Measurements from ENCODE around the gene BACE2. TPM values are rescaled to one million over a fixed set of nuclear protein-coding genes. Genes with fewer than 3 reads are reported as not detected.

BACE2 gene
- total RNA-seq, 1 experiment from 2014 or later = 23.2 TPM

GRCh38 chr21:41210426-41211059, 42.6 kb downstream of the BACE2 start:
- intact Hi-C loops (cut with micrococcal nuclease) = no loop called here
- Histone ChIP-seq H3K27ac (ENCODE audit: low read depth, low read length) (no peak overlapping the region), H3K36me3 (ENCODE audit: control insufficient read depth in 1 of 2, insufficient read depth in 2 of 2, low read length in 2 of 2) (no peaks in the 10 kb centered on the region), H3K4me2 (ENCODE audit: low read length) (no peak overlapping the region), H2AFZ (ENCODE audit: low read depth, low read length, poor library complexity, severe bottlenecking) (no peak overlapping the region), H4K20me1 (ENCODE audit: insufficient read depth) (no peaks in the 10 kb centered on the region), H3K4me1 (ENCODE audit: control insufficient read depth in 1 of 2, insufficient read depth in 2 of 2, low read length in 2 of 2) (no peaks in the 10 kb centered on the region), H3K9ac (ENCODE audit: low read length) (no peak overlapping the region), H3K9me2 (ENCODE audit: insufficient read depth) (no peaks in the 10 kb centered on the region), H3K4me3 (replicated peaks in 1 of 2; ENCODE audit: low read depth in 1 of 2, low read length in 2 of 2) (no peak overlapping the region), H3K79me2 (ENCODE audit: insufficient read depth, low read length) (no peaks in the 10 kb centered on the region), H3K9me3 (ENCODE audit: control insufficient read depth in 1 of 2, insufficient read depth in 1 of 2, low read depth in 1 of 2, low read length in 2 of 2) (no peaks in the 10 kb centered on the region), H3K27me3 (ENCODE audit: insufficient read depth, low read length) (no peaks in the 10 kb centered on the region)
- no TSS peak for BruUV-seq (replicated peaks)
- DNase-seq (ENCODE audit: low read depth, low spot score) (no peak), ATAC-seq (no peak)
- POLR2A ChIA-PET = no interaction called here
- CTCF ChIA-PET = no interaction called here
- RAD21 ChIA-PET (ENCODE audit: low non-redundant PET in 1 of 2, low total read pairs in 2 of 2, uncharacterized antibody in 2 of 2, unreplicated experiment in 2 of 2) = no interaction called here
- TF ChIP-seq JUND (IDR thresholded peaks at IDR 0.05) (no peak), ELF1 (IDR thresholded peaks at IDR 0.05; ENCODE audit: borderline replicate concordance, low read depth) (no peak), ZNF274 (IDR thresholded peaks at IDR 0.05; ENCODE audit: low read depth, low read length) (no peak), EZH2phosphoT487 (IDR thresholded peaks at IDR 0.05; ENCODE audit: borderline replicate concordance) (no peak), RAD21 (IDR thresholded peaks at IDR 0.05; ENCODE audit: low read depth) (no peak), YY1 (IDR thresholded peaks at IDR 0.05; ENCODE audit: extremely low read depth, insufficient replicate concordance, low read depth, low read length) (no peak), EZH2 (IDR thresholded peaks at IDR 0.05) (no peak), SIN3A (IDR thresholded peaks at IDR 0.05; ENCODE audit: low read depth) (no peak), FOSL1 (IDR thresholded peaks at IDR 0.05; ENCODE audit: low read depth) (no peak)
- TF ChIP-seq, protein P1, sequence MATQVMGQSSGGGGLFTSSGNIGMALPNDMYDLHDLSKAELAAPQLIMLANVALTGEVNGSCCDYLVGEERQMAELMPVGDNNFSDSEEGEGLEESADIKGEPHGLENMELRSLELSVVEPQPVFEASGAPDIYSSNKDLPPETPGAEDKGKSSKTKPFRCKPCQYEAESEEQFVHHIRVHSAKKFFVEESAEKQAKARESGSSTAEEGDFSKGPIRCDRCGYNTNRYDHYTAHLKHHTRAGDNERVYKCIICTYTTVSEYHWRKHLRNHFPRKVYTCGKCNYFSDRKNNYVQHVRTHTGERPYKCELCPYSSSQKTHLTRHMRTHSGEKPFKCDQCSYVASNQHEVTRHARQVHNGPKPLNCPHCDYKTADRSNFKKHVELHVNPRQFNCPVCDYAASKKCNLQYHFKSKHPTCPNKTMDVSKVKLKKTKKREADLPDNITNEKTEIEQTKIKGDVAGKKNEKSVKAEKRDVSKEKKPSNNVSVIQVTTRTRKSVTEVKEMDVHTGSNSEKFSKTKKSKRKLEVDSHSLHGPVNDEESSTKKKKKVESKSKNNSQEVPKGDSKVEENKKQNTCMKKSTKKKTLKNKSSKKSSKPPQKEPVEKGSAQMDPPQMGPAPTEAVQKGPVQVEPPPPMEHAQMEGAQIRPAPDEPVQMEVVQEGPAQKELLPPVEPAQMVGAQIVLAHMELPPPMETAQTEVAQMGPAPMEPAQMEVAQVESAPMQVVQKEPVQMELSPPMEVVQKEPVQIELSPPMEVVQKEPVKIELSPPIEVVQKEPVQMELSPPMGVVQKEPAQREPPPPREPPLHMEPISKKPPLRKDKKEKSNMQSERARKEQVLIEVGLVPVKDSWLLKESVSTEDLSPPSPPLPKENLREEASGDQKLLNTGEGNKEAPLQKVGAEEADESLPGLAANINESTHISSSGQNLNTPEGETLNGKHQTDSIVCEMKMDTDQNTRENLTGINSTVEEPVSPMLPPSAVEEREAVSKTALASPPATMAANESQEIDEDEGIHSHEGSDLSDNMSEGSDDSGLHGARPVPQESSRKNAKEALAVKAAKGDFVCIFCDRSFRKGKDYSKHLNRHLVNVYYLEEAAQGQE (IDR thresholded peaks at IDR 0.05; ENCODE audit: low read depth) = no peak
- TF ChIP-seq, protein P2, sequence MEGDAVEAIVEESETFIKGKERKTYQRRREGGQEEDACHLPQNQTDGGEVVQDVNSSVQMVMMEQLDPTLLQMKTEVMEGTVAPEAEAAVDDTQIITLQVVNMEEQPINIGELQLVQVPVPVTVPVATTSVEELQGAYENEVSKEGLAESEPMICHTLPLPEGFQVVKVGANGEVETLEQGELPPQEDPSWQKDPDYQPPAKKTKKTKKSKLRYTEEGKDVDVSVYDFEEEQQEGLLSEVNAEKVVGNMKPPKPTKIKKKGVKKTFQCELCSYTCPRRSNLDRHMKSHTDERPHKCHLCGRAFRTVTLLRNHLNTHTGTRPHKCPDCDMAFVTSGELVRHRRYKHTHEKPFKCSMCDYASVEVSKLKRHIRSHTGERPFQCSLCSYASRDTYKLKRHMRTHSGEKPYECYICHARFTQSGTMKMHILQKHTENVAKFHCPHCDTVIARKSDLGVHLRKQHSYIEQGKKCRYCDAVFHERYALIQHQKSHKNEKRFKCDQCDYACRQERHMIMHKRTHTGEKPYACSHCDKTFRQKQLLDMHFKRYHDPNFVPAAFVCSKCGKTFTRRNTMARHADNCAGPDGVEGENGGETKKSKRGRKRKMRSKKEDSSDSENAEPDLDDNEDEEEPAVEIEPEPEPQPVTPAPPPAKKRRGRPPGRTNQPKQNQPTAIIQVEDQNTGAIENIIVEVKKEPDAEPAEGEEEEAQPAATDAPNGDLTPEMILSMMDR (IDR thresholded peaks at IDR 0.05 in 2 of 3, conservative IDR thresholded peaks at IDR 0.05 in 1 of 3; ENCODE audit: borderline replicate concordance in 1 of 3, insufficient read depth in 1 of 3, low read depth in 2 of 3, low read length in 2 of 3) = no peak

All from HCT116 (cell line).